Subcutaneous abdominal adipose tissue (tissue), 5 donors: ENCODE results near the gene CDX4.
"Not testable (repeated sequence)": the region's sequence is repeated elsewhere in the genome, so short reads cannot be mapped to it uniquely, and the experiment has no call there.

Source experiments
- H3K27ac ChIP-seq: one replicate; pipeline ENCODE4 v1.7.0; 2013; ENCODE audit warnings: low read depth, mild to moderate bottlenecking, inconsistent platforms, low read length, moderate library complexity
- H3K27me3 ChIP-seq, 5 donors: one replicate each; pipeline ENCODE4 v1.7.0; 2013; ENCODE audit warnings: low read length in 5 of 5, inconsistent platforms in 1 of 5; ENCODE audit not compliant: control insufficient read depth in 5 of 5, insufficient read depth in 4 of 5
- H3K36me3 ChIP-seq, 5 donors: one replicate each; pipeline ENCODE4 v1.7.0; 2013; ENCODE audit warnings: low read length in 5 of 5; ENCODE audit not compliant: control insufficient read depth in 5 of 5, insufficient read depth in 5 of 5
- H3K4me1 ChIP-seq, 5 donors: one replicate each; pipeline ENCODE4 v1.7.0; 2013; ENCODE audit warnings: low read length in 5 of 5, mild to moderate bottlenecking in 3 of 5, moderate library complexity in 1 of 5; ENCODE audit not compliant: control insufficient read depth in 5 of 5, insufficient read depth in 5 of 5
- H3K4me3 ChIP-seq, 5 donors: one replicate each; pipeline ENCODE4 v1.7.0; 2013; ENCODE audit warnings: low read length in 5 of 5, low read depth in 1 of 5
- H3K9ac ChIP-seq, 5 donors: one replicate each; pipeline ENCODE4 v1.7.0; 2013; ENCODE audit warnings: low read length in 5 of 5, mild to moderate bottlenecking in 4 of 5, moderate library complexity in 3 of 5
- H3K9me3 ChIP-seq, 5 donors: one replicate each; pipeline ENCODE4 v1.7.0; 2013; ENCODE audit warnings: low read length in 5 of 5; ENCODE audit not compliant: control insufficient read depth in 5 of 5
- donor health status: healthy.
- donor health status: healthy.
- donor health status: healthy.
- donor health status: healthy.
- donor health status: healthy.

The CDX4 gene

GRCh38 chrX:73468376-73468775, 21.5 kb downstream of the CDX4 start:
- H3K4me1 ChIP-seq = no peaks in the 10 kb centered on the region
- H3K36me3 ChIP-seq = no peaks in the 10 kb centered on the region
- no peak overlapping the region for H3K9ac ChIP-seq
- H3K9me3 ChIP-seq = no peaks in the 10 kb centered on the region
- H3K4me3 ChIP-seq = no peak overlapping the region
- H3K27me3 ChIP-seq = peaks cover 0 to 2% (median 0%) of the 10 kb centered on the region in 5 donors
- H3K27ac ChIP-seq = no peak overlapping the region

DNA sequence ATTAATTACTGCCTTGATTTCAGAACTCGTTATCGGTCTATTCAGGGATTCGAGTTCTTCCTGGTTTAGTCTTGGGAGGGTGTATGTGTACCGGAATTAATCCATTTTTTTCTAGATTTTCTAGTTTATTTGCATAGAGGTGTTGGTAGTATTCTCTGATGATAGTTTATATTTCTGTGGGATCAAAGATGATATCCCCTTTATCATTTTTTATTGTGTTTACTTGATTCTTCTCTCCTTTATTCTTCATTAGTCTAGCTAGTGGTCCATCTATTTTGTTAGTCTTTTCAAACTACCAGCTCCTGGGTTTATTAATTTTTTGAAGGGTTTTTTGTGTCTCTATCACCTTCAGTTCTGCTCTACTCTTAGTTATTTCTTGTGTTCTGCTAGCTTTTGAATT, 32.1 kb downstream of the CDX4 start:
- Histone ChIP-seq H3K36me3 (no peaks in the 10 kb centered on the region), H3K9me3 (peaks cover 0 to 5% (median 4%) of the 10 kb centered on the region in 5 donors)

DNA sequence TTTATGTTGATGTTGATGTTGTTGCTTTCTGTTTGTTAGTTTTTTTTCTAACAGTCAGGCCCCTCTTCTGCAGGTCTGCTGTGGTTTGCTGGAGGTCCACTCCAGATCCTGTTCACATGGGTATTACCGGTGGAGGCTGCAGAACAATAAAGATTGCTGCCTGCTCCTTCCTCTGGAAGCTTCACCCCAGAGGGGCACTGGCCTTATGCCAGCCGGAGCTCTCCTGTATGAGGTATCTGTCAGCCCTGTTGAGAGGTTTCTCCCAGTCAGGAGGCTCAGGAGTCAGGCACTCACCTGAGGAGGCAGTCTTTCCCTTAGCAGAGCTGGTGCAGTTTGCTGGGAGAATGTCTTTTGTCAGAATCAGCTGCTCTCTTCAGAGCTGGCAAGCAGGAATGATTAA, 34.7 kb downstream of the CDX4 start:
- Histone ChIP-seq H3K9me3 (peaks cover 0 to 5% (median 4%) of the 10 kb centered on the region in 5 donors), H3K4me3 (no peak overlapping the region), H3K27me3 (peaks cover 0 to 7% (median 5%) of the 10 kb centered on the region in 5 donors), H3K9ac (no peak overlapping the region), H3K27ac (no peak overlapping the region), H3K36me3 (no peaks in the 10 kb centered on the region), H3K4me1 (no peaks in the 10 kb centered on the region)

More for the DNA sequence above, 32.1 kb downstream of the CDX4 start:
- Histone ChIP-seq H3K4me1 (no peaks in the 10 kb centered on the region), H3K9ac (no peak overlapping the region), H3K4me3 (no peak overlapping the region), H3K27ac (no peak overlapping the region), H3K27me3 (peaks cover 0 to 7% (median 5%) of the 10 kb centered on the region in 5 donors)

- Histone ChIP-seq H3K27me3 (no peaks in the 10 kb centered on the region), H3K9me3 (peaks cover 0 to 10% (median 0%) of the 10 kb centered on the region in 5 donors), H3K9ac (no peak overlapping the region), H3K4me1 (no peaks in the 10 kb centered on the region), H3K27ac (no peak overlapping the region), H3K36me3 (no peaks in the 10 kb centered on the region), H3K4me3 (no peak overlapping the region)
Measured at GRCh38 chrX:73490661-73491060, 43.8 kb downstream of the CDX4 start.

DNA sequence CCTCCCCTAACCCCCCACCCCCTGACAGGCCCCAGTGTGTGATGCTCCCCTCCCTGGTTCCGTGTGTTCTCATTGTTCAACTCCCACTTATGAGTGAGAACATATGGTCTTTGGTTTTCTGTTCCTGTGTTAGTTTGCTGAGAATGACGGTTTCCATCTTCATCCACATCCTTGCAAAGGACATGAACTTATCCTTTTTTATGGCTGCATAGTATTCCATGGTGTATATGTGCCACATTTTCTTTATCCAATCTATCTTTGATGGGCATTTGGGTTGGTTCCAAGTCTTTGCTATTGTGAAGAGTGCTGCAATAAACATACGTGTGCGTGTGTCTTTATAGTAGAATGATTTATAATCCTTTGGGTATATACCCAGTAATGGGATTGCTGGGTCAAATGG, 45.3 kb downstream of the CDX4 start:
- not testable (repeated sequence) for H3K36me3 ChIP-seq, H3K27me3 ChIP-seq, H3K4me1 ChIP-seq, H3K27ac ChIP-seq, H3K4me3 ChIP-seq, H3K9ac ChIP-seq
- H3K9me3 ChIP-seq = peaks cover 0 to 10% (median 0%) of the 10 kb centered on the region in 5 donors
